ENCODE data around the gene SREBF2. TPM values are rescaled to one million over a fixed set of nuclear protein-coding genes. Genes with fewer than 3 reads are reported as not detected.

Gene SREBF2
- total RNA-seq, 2 donors from 2014 or later, result 159 to 192 TPM

- Histone ChIP-seq H3K9me3 (no peaks in the 10 kb centered on the region), H3K9ac (ENCODE audit: low read depth in 2 of 2, low read length in 2 of 2) (peak overlapping the region in 1 of 2 donors; percentile 22), H3K27ac (no peak overlapping the region), H3K36me3 (no peaks in the 10 kb centered on the region), H3K4me3 (no peak overlapping the region), H3K4me1 (peaks cover 27% of the 10 kb centered on the region), H3K27me3 (no peaks in the 10 kb centered on the region)
- TF ChIP-seq, protein P1, sequence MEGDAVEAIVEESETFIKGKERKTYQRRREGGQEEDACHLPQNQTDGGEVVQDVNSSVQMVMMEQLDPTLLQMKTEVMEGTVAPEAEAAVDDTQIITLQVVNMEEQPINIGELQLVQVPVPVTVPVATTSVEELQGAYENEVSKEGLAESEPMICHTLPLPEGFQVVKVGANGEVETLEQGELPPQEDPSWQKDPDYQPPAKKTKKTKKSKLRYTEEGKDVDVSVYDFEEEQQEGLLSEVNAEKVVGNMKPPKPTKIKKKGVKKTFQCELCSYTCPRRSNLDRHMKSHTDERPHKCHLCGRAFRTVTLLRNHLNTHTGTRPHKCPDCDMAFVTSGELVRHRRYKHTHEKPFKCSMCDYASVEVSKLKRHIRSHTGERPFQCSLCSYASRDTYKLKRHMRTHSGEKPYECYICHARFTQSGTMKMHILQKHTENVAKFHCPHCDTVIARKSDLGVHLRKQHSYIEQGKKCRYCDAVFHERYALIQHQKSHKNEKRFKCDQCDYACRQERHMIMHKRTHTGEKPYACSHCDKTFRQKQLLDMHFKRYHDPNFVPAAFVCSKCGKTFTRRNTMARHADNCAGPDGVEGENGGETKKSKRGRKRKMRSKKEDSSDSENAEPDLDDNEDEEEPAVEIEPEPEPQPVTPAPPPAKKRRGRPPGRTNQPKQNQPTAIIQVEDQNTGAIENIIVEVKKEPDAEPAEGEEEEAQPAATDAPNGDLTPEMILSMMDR (IDR thresholded peaks at IDR 0.05), result no peak
- no peak for DNase-seq
- intact Hi-C loops (cut with DNase I), result no loop called here
Measured at GRCh38 chr22:41844513-41844912, 11.6 kb downstream of the SREBF2 start.

DNA sequence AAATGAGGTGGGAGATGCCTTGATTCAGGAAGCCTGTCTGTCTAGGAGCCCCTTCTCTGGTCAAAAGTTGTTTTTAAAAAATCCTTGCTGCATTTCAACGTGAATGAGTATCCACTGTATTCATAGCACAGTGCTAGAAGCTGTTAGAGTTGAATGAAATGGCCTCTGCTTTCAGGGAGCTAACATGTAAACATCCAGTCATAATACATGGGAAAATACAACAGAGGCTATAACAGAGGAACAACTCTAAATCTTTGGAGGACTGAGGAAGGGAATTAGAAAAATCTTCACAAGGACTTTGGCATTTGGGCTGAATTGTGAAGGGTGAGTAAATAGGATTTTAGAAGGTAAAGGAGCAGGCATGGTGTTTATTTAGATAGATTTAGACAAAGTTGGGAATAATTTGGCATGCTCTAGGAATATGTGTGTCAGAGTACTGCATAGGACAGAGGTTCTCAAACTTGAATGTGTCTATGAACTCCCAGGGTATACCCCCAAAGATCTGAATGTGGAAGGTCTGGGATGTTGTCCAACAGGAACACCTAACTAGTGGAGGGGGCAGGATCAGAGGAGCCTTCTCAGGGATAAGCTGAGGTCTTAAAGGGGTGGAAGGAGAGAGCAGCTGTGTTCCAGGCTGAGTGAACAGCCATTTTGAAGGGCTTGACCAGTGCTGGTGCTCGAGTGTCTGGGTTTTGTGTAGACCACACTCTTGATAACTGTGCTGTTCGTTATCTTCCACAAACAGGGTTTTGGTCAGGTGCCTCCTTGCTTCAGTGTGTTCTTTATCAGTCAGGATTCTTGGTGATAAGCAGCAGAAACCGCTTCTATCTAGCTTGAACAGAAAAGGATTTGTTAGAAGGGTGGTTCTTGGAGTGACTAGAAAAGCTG is 12.7 kb downstream of the SREBF2 start:
- intact Hi-C loops (cut with DNase I), result no loop called here
- H3K9ac ChIP-seq (ENCODE audit: low read depth in 2 of 2, low read length in 2 of 2), result peak overlapping the region in 1 of 2 donors; percentile 60
- no peaks in the 10 kb centered on the region for H3K9me3 ChIP-seq
- H3K27me3 ChIP-seq, result no peaks in the 10 kb centered on the region
- TF ChIP-seq, protein P1 (IDR thresholded peaks at IDR 0.05), result no peak
- DNase-seq, result no peak
- peaks cover 23% of the 10 kb centered on the region for H3K4me1 ChIP-seq
- H3K4me3 ChIP-seq, result no peak overlapping the region
- H3K27ac ChIP-seq, result no peak overlapping the region
- no peaks in the 10 kb centered on the region for H3K36me3 ChIP-seq

DNA sequence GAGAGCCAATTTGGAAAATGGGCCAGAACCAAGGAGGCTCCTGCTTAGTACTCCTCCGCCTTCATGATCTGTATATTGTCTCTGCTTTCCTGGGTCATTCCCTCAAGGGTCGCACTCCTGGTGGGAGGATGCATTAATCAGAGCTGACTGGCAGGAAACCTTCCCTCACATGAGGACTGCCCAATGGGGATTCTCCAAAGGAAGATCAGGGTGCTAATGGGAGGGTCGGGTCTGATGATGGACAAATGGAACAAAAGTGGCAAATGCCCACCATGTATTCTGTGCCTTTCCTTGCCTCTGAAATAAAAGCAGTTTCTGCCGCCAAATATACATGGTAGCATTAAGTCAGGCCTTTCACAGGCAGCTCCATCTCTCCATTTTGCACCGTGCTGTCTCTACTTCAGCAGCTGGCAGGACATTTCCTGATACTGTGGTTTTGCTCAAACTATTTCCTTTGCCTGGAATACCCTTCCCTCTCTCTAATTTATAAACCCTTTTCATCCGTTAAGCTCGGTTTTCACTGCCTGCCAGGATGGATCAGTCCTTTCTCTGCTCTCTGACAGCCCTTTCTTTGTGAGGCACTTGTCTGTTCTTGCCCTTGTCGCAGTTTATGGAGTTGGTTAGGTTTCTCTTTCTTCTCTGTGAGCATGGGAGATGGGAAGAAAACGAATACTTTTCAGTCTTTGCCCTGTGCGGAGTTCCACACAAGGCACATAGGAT is 13.5 kb downstream of the SREBF2 start:
- Histone ChIP-seq H3K9me3 (no peaks in the 10 kb centered on the region), H3K9ac (ENCODE audit: low read depth in 2 of 2, low read length in 2 of 2) (peak overlapping the region in 1 of 2 donors; percentile 31), H3K27ac (peak overlapping the region; percentile 9), H3K4me3 (no peak overlapping the region), H3K36me3 (no peaks in the 10 kb centered on the region), H3K27me3 (no peaks in the 10 kb centered on the region), H3K4me1 (peaks cover 20% of the 10 kb centered on the region)
- DNase-seq, result no peak
- intact Hi-C loops (cut with DNase I), result no loop called here
- TF ChIP-seq, protein P1 (IDR thresholded peaks at IDR 0.05), result no peak

DNA sequence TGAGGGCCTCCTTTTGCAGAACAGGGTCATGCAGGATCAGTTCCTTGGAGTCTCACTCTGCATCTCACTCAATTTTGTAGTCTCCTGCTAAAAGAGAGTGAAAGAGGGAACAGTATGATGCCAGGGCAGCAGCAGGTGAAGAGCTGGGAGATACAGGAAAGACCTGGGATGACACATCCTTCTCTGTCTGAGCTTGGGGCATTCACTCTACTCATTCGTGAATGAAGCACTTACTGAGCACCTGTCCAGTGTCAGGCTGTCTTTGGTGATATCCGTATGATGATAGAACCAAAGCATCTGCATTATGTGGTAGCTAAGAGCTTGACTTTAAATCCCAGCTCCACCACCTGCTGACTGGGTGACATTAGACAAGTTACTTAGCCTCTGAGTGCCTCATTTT is 14.4 kb downstream of the SREBF2 start:
- TF ChIP-seq, protein P1 (IDR thresholded peaks at IDR 0.05), result no peak
- intact Hi-C loops (cut with DNase I), result no loop called here
- no peak overlapping the region for H3K4me3 ChIP-seq

GRCh38 chr22:41848468-41848867 is 15.6 kb downstream of the SREBF2 start:
- peak; percentile 90 for DNase-seq
- TF ChIP-seq, protein P1 (IDR thresholded peaks at IDR 0.05), result no peak
- peak overlapping the region; percentile 64 for H3K27ac ChIP-seq
- no peaks in the 10 kb centered on the region for H3K9me3 ChIP-seq
- H3K4me3 ChIP-seq, result no peak overlapping the region
- intact Hi-C loops (cut with DNase I), result no loop called here
- no peaks in the 10 kb centered on the region for H3K36me3 ChIP-seq
- H3K4me1 ChIP-seq, result peaks cover 12% of the 10 kb centered on the region
- H3K9ac ChIP-seq (ENCODE audit: low read depth in 2 of 2, low read length in 2 of 2), result peak overlapping the region in 1 of 2 donors; percentile 16
- no peaks in the 10 kb centered on the region for H3K27me3 ChIP-seq

More for the DNA sequence above, 14.4 kb downstream of the SREBF2 start:
- peak overlapping the region; percentile 9 for H3K27ac ChIP-seq
- H3K27me3 ChIP-seq, result no peaks in the 10 kb centered on the region
- H3K36me3 ChIP-seq, result no peaks in the 10 kb centered on the region
- no peaks in the 10 kb centered on the region for H3K9me3 ChIP-seq
- H3K4me1 ChIP-seq, result peaks cover 18% of the 10 kb centered on the region
- no peak for DNase-seq
- peak overlapping the region in 1 of 2 donors; percentile 31 for H3K9ac ChIP-seq (ENCODE audit: low read depth in 2 of 2, low read length in 2 of 2)

Measured in colonic mucosa (tissue), 4 donors.